ACHN (cell line): ENCODE data around the gene FHDC1.

Experiments
- DNase-seq: peaks from one replicate; pipeline ENCODE4 v3.0.0-alpha.2; 2015
- in situ Hi-C: cut with HindIII; loops from 2 replicates; pipeline ENCODE4 v1.10.0; 2017; ENCODE audit warnings: low sequenced_read_pairs, low pct_ligation_motif_present, low pct_unique_long_range_greater_than_20kb

FHDC1 gene

DNA sequence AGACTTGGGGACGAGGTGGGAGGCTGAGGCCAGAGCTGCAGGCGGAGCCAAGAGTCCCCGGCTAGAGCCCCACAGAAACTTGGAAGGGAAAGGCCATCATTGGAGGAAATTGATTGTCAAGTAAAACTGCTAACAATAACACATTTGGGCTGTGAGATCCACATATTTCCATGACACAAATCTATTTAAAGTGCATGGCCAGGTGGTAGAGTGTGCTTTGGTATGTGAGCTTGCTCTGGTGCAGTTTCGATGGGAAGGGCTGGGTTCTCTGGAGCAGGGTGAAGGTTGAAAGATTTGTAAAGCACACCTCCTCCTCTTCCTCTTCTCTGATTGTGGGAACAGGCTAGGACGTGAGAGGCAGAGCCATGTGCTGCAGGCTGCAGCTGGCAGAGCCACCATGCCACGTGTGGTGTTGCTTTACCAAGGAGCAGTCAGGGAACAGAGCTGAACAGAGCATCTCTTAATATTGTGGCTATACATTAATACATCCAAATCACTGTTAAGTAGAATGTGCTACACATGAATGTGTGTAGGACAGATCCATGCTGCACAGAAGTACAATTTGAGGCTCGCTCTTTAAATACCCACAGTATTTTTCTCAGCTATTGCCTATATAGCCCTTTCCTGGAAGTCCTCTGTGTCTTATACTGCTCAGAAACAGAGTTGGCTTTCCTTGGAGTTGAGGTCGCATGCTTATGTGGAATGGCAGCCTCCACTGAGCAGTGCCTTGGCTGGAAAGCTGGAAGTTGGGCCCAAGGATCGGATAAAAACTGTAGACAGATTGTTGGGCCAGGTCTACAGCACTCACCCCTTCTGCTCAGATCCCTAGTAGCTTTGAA lies 37.7 kb downstream of the FHDC1 start:
- DNase-seq, result no peak
- in situ Hi-C loops, result no loop called here

DNA sequence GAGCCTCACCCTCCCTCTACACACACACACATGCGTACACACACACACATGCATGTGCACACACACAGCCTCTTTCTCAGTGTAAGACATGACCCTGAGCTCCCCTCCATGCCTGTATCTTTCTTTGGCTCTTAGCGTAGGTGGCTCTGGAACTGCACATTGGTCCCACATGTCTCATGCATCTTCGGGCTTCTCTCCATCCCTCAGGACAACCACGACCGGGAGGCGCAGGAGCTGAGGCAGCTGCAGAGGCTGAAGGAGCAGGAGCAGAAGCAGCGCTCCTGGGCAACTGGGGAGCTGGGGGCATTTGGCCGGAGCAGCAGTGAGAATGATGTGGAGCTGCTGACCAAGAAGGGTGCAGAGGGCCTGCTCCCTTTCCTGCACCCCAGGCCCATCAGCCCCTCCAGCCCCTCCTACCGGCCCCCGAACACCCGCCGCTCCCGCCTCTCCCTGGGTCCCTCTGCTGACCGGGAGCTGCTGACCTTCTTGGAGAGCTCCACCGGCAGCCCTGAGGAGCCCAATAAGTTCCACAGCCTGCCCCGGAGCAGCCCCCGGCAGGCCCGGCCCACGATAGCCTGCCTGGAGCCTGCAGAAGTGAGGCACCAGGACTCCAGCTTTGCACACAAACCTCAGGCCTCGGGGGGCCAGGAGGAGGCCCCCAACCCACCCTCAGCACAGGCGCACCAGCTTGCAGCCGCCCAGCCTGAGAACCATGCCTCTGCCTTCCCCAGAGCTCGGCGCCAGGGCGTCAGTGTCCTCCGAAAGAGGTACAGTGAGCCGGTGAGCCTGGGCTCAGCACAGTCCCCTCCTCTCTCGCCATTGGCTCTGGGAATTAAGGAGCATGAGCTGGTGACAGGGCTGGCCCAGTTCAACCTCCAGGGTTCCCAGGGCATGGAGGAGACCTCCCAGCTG lies 38.6 kb downstream of the FHDC1 start:
- in situ Hi-C loops, result no loop called here
- DNase-seq, result no peak

DNA sequence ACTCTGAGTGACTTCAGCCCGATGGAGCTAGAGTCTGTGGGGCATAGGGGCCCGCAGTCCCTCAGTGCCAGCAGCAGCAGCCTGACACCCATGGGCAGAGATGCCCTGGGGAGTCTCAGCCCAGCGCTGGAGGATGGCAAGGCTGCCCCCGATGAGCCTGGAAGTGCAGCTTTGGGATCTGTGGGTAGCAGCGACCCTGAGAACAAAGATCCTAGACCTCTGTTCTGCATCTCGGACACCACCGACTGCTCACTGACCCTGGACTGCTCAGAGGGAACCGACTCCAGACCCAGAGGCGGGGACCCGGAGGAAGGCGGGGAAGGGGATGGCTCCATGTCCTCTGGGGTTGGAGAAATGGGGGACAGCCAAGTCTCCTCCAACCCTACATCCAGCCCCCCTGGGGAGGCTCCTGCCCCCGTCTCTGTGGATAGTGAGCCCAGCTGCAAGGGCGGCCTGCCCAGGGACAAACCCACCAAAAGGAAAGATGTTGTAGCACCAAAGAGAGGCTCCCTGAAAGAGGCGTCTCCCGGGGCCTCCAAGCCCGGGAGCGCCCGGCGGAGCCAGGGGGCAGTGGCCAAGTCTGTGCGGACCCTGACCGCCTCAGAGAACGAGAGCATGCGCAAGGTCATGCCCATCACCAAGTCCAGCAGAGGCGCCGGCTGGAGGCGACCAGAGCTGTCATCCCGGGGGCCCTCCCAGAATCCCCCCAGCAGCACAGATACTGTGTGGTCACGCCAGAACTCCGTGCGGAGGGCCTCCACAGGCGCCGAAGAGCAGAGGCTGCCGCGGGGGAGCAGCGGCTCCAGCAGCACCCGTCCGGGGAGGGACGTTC lies 39.5 kb downstream of the FHDC1 start:
- in situ Hi-C loops, result no loop called here
- no peak for DNase-seq

DNA sequence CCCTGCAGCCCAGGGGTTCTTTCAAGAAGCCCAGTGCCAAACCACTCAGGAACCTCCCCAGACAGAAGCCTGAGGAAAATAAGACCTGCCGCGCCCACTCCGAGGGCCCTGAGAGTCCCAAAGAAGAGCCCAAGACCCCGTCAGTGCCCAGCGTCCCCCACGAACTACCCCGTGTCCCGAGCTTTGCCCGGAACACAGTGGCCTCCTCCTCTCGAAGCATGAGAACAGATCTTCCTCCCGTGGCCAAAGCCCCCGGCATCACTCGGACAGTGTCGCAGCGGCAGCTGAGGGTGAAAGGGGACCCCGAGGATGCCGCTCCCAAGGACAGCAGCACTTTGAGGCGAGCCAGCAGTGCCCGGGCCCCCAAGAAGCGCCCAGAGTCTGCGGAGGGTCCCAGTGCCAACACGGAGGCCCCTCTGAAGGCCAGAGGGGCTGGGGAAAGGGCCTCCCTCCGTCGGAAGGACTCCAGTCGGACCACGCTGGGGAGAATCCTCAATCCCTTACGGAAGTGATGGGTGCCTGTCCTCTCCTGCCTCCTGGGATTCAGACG lies 40.2 kb downstream of the FHDC1 start:
- in situ Hi-C loops, result no loop called here

DNA sequence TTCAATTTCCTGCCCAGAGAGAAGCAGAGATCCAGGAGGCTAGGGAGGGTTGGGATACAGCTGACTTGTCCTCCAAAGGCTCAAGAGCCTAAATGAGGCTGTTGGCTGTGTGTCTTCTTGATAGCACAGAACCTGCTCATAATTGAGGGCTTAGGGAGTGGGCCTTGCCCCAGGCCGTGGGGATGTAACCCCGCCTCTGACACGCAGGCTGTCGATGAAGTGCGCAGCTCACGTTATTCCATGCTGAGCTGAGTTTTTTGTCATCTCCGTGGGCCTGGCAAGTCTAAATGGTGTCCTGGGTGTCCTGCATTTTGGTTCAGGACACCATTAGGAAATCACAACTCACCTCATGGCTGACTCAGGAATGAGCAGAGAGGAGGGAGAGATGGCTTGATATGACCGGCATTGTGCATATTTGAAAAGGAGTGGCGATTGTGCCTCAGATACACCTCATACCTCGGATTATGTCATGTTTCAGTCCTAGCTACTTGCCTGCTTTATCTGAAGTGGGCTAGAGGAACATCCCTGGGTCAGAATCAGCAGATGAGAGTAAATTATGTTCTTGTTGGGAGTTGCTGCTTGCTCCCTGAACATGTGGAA lies 43.7 kb downstream of the FHDC1 start:
- no peak for DNase-seq
- in situ Hi-C loops, result no loop called here

More for the DNA sequence above, 40.2 kb downstream of the FHDC1 start:
- no peak for DNase-seq

DNA sequence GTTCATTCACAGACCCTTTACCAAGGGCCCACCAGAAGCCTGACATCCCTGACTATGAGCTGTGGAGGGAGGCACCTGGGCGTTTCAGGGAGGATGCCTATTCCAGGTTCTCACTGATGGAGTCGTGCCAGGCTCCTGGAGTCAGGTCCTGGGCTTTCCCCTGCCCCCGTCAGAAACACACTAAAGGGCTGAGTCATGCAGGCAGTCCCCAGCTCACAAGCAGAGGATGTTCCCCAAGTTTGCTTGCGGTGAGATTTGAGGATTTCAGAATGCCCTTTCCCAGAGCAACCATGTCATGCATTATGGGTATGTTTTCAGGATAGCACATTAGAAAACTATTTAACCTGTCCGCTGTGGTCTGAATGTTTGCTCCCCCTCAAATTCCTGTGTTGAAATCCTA lies 45.2 kb downstream of the FHDC1 start:
- DNase-seq, result no peak
- in situ Hi-C loops, result no loop called here

DNA sequence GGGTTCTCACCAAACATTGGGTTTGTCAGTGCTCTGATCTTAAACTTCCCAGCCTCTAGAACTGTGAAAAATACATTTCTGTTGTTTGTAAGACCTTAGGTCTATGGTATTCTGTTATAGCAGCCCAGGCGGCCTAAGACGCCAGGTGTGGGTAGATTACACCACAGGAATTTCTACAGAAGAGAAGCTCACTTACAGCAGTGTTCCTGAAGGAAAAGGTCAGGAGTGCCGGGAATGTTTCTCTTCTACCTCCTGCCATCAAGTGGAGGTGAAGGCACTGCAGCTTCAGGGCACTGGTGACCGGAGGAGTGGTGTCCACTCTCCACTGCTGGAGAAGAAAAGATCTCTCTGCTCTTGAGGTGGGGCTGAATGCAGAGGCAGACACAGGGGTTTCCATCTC lies 45.7 kb downstream of the FHDC1 start:
- in situ Hi-C loops, result no loop called here
- DNase-seq, result no peak

DNA sequence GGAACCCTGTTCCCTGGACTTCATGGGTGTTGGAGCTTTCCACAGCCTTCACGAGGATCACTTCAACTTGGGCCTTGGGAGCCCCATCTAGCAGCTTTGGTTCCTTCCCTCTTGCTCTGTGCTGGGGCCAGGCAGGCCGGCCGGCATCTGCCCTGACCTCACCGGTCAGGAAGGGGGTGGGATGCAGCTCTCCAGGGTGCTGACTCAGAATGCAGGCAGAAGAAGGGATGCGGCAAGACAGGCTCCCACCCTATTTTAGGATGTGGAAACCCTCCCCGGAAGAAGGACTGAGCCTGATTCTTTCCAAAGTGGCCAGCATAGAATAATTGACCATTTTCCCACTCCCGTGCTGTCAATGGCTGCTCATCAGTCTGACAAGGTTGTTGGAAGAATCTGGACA lies 47.1 kb downstream of the FHDC1 start:
- in situ Hi-C loops, result no loop called here
- DNase-seq, result no peak

DNA sequence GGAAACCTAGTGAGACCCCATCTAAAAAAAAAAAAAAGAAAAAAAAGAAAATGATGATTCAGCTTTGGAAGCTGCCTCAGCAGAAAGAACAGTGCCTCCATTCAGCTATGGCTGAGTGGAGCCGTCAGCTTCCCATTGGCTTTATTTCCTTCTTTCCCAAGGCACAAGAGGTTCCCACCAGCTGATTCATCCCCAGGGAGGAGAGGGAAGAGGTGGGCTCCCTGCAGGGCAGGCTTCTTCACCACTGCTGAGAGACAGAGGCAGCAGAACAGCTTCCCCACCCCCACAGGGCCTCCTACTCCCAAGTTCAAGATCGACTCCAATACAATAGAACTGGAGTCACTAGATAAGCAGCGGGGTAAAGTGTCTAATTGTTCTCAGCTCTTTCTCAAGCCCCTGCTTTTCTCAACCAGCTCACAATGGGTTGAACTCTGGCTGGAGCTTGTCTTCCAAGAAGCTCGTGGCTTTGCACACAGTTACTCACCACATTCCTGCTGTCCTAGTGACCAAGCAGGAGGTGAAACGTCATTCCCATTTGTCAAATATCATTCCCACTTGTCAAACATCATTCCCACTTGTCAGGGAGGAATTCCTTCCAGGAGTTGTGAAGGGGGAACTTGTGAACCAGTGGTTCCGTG lies 47.8 kb downstream of the FHDC1 start:
- in situ Hi-C loops, result no loop called here
- DNase-seq, result peak; percentile 22

DNA sequence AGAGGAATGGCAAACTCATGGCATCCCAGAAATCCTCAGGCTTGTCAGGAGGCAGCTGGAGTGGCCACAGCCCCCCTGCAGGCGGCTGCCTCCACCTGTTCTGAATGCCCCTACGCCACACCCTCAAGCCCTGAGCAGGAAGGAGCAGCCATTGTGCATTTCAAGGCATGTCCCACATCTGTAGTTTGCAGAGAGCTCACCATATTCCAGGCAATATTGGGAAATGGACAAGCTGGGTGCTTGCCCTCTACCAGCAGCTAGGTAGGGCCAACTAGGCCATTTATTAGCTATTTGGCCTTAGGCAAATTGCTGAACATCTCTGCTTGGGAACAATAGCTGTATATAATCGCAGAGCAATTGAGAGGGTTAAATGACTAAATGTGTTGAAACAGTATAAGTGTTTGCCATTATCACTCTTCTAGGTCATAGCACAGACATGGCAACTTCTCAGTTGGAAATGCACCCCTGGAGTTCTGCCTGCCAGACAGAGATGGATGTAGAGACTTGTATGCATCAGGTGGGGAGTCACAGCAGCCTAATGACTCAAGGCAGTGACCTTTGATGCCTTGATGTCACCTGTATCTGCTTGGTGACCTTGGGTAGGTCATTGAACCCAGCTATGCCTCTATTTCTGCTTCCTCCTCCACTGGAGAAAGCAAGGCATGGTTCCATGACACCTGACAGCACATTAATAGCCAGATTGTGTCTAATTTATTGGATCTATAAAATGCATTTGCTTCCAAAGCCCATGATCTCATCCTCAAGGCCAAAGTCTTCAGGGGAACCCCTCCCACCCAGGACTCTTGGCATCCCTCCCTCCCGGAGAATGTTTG lies 52.8 kb downstream of the FHDC1 start:
- in situ Hi-C loops, result no loop called here
- no peak for DNase-seq

DNA sequence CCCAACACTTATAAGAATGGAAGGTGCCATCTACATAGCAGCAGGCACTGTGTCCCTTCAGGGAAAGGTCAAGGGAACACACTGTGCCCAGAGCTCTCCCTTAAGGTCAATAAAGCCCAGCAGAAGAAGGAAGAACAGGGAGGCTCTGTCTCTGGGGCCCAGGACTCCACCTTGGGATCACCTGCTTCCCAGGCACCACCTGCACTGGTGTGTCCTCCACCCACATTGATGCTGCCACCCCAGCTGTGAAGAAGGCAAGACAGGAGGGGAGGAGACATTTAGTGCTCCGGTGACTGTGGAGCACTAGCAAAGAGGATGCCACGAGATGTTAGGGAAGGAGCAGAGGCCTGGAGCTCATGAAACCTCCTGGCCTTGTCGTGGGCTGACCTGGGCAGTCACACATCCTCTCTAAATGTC lies 53.4 kb downstream of the FHDC1 start:
- DNase-seq, result no peak
- in situ Hi-C loops, result no loop called here

DNA sequence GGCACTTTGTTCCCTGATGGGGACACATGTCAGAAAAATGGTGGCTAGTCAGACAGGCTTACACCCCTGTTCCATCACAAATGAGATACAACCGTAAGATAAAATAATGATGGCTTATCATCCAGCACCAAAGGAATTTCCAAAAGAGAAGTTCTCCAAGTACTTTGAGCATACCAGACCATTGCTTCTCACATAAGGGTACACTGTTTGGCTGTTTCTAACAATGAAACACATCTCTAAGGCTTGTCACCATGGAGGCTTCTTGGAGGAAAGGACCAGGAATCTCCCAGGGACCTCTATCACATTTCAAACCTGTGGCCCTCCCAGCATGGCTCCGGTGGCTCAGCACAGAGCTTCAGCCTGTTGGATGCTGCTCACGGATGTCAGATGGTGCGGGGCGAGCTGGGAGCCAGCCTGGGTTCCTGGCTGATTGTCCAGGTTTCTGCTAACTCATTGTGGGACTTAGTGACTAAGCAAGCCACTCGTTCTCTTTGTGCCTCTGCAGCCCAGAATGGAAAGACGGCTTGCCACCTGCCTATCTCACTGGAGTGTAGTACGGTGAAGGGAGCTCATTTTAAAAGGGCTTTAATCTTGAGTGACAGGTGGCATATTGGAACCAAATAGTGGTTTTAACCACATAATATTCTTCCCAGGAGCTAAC lies 54.5 kb downstream of the FHDC1 start:
- DNase-seq, result no peak
- in situ Hi-C loops, result no loop called here

DNA sequence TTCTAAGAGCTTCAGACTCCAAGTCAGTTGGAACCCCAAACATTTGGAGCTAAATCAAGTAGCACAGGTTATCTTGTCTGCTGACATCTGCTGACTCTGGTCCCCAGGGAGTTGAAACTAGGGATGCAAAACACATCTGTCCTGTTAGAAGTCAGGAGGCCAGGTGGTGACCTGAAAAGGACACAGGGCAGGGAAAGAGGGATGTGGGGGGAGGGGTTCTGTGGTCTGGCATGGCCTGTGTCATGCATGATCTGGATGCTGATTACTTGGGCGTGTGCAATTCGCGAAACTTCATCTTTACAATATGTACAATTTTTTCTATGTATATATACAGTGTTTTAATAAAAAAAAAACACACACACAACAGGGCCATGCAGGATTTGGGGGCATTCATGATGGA lies 55.3 kb downstream of the FHDC1 start:
- DNase-seq, result no peak
- in situ Hi-C loops, result no loop called here

DNA sequence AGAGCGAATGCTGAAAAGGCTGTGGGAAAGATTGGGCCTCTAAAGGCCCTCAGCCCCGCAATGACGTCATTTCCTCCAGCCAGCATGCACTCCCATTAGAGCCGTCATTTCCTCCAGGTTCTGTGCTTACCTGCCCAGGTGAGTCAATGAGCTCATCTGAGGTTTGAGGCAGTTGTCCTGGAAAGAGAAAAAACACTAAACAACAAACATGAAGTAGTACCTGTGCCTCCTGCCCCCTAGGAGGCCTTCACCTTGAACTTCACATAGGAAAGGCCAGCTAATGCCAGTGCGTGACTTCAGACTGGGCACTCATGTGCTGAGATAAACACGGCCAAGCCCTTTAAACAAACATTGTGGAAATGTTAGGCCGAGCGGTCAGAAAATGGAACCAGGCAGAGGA lies 55.9 kb downstream of the FHDC1 start:
- DNase-seq, result no peak
- in situ Hi-C loops, result no loop called here

DNA sequence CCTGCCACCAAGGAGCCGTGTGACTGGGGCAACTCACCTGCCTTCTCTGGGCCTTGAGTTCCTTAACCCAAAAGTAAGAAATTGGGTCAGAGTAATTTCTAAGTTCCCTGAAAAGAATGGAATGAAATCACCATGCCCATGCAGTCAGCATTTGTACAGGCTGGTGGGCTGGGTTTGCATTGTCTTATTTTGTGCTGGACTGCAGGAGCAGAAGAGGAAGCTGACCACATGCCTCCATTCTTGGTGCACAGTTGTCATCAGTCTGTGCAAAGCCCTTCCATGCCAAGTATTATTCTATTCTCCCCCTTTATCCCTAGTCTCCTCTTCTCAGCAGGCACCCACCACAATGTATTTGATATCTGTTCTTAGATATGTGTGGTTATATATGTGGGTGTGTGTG lies 56.3 kb downstream of the FHDC1 start:
- in situ Hi-C loops, result no loop called here
- DNase-seq, result no peak

DNA sequence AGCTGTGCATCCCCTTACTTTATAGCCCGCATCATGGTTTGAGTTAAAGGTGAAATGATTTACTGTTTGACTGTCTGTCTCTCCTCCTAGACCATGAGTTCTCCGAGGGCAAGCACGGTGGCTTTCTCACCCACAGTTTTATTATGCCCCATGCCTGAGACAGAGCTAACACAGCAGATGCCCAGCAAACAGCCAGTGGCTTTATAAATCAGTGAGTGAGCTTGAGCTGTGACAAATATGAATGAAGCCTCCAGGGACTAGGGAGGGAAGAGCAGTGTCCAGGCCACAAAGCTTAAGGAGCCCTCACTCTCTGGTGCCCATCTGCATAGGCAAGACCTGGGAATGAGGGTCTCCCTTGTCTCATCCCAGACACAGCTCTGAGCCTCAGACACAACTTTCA lies 57.9 kb downstream of the FHDC1 start:
- no peak for DNase-seq
- in situ Hi-C loops, result no loop called here
